HUDEP-2 (cell line): ENCODE results near the gene TRIM50.
A peak's percentile ranks its signal among the peaks of the same experiment; 100 is the strongest.
"Not testable (repeated sequence)": the region's sequence is repeated elsewhere in the genome, so short reads cannot be mapped to it uniquely, and the experiment has no call there.

Experiments
- DNase-seq, 76 experiments: peaks; one replicate each; lab custom pipeline; 2025; ENCODE audit not compliant: unreplicated experiment in 76 of 76; lab: John Stamatoyannopoulos, UW

Gene TRIM50

GRCh38 chr7:73316521-73316920 lies 11.4 kb downstream of the TRIM50 start:
- DNase-seq: no peak

GRCh38 chr7:73314271-73314670 lies 13.6 kb downstream of the TRIM50 start:
- DNase-seq: no peak

GRCh38 chr7:73313521-73313906 lies 14.4 kb downstream of the TRIM50 start:
- no peak for DNase-seq

GRCh38 chr7:73312831-73313520 lies 14.9 kb downstream of the TRIM50 start:
- no peak for DNase-seq

- not testable (repeated sequence) for DNase-seq
Observed at GRCh38 chr7:73311421-73311820, 16.5 kb downstream of the TRIM50 start.

GRCh38 chr7:73308665-73309214 lies 19.1 kb downstream of the TRIM50 start, which contains the start of gene NSUN5:
Gene NSUN5, minus strand, starts transcription at chr7:73308826. Its CDS starts 36 bp downstream, at chr7:73308790.
- DNase-seq: peak in 74 of 76 experiments; percentile 46 to 94 (median 84)

GRCh38 chr7:73308074-73308664 lies 19.7 kb downstream of the TRIM50 start:
- peak in 1 of 76 experiments; percentile 0 for DNase-seq

GRCh38 chr7:73307436-73307835 lies 20.4 kb downstream of the TRIM50 start:
- no peak for DNase-seq

- not testable (repeated sequence) for DNase-seq
Observed at GRCh38 chr7:73304612-73305387, 23.1 kb downstream of the TRIM50 start.

- DNase-seq: no peak
Observed at GRCh38 chr7:73304071-73304470, 23.8 kb downstream of the TRIM50 start.

- DNase-seq: no peak
Observed at GRCh38 chr7:73303546-73303945, 24.3 kb downstream of the TRIM50 start.

- not testable (repeated sequence) for DNase-seq
Observed at GRCh38 chr7:73302846-73303245, 25.0 kb downstream of the TRIM50 start.

- not testable (repeated sequence) for DNase-seq
Observed at GRCh38 chr7:73301108-73301507, 26.8 kb downstream of the TRIM50 start.

- not testable (repeated sequence) for DNase-seq
Observed at GRCh38 chr7:73299812-73300211, 28.1 kb downstream of the TRIM50 start.

GRCh38 chr7:73297706-73298105 lies 30.2 kb downstream of the TRIM50 start:
- not testable (repeated sequence) for DNase-seq

GRCh38 chr7:73297235-73297634 lies 30.6 kb downstream of the TRIM50 start:
- not testable (repeated sequence) for DNase-seq

GRCh38 chr7:73277210-73277609 lies 50.7 kb downstream of the TRIM50 start:
- DNase-seq: not testable (repeated sequence)

- not testable (repeated sequence) for DNase-seq
Observed at GRCh38 chr7:73267813-73268212, 60.1 kb downstream of the TRIM50 start.

- DNase-seq: not testable (repeated sequence)
Observed at GRCh38 chr7:73266719-73267368, 61.0 kb downstream of the TRIM50 start.
